Fibroblast of mammary gland (primary cell): ENCODE results near the gene WFIKKN2.

Experiments used
- DNase-seq: peaks from one replicate; pipeline ENCODE4 v3.0.0-alpha.2; 2010; ENCODE audit warnings: low read depth
- H3K4me3 ChIP-seq: 2 replicates; pipeline ENCODE4 v1.5.1; 2011; ENCODE audit warnings: low read depth, mild to moderate bottlenecking, low read length, moderate library complexity; ENCODE audit not compliant: control insufficient read depth
- CTCF ChIP-seq: conservative IDR thresholded peaks from 2 replicates; pipeline ENCODE4 v1.5.1; 2011; ENCODE audit warnings: low read depth, low read length, inconsistent platforms; ENCODE audit not compliant: control insufficient read depth, insufficient read depth

The WFIKKN2 gene

GRCh38 chr17:50890675-50891516 lies 55.5 kb downstream of the WFIKKN2 start:
- TF ChIP-seq CTCF = no peak
- DNase-seq = no peak
- no peak overlapping the region for H3K4me3 ChIP-seq

- TF ChIP-seq CTCF = no peak
- no peak for DNase-seq
- no peak overlapping the region for H3K4me3 ChIP-seq
Observed at GRCh38 chr17:50891577-50891989, 56.2 kb downstream of the WFIKKN2 start.
